Measurements from ENCODE around the gene CEP128.

CEP128 gene

GRCh38 chr14:80770114-80770908, 171.2 kb downstream of the CEP128 start:
- no peak for DNase-seq

GRCh38 chr14:80768646-80769045, 172.9 kb downstream of the CEP128 start:
- DNase-seq = no peak

- DNase-seq = no peak
These were observed 176.5 kb downstream of the CEP128 start for GRCh38 chr14:80764921-80765507.

- DNase-seq = no peak
These were observed 177.0 kb downstream of the CEP128 start for GRCh38 chr14:80764496-80764895.

- no peak for DNase-seq
These were observed 178.8 kb downstream of the CEP128 start for GRCh38 chr14:80762641-80763228.

- DNase-seq = no peak
These were observed 186.8 kb downstream of the CEP128 start for GRCh38 chr14:80754696-80755095.

GRCh38 chr14:80751285-80751684, 190.3 kb downstream of the CEP128 start:
- no peak for DNase-seq

- no peak for DNase-seq
These were observed 215.3 kb downstream of the CEP128 start for GRCh38 chr14:80726211-80726610.

- DNase-seq = no peak
These were observed 222.6 kb downstream of the CEP128 start for GRCh38 chr14:80718940-80719339.

- DNase-seq = no peak
These were observed 227.1 kb downstream of the CEP128 start for GRCh38 chr14:80714474-80714873.

GRCh38 chr14:80713076-80713850, 228.3 kb downstream of the CEP128 start:
- no peak for DNase-seq

- no peak for DNase-seq
These were observed 236.1 kb downstream of the CEP128 start for GRCh38 chr14:80705241-80705980.

GRCh38 chr14:80700601-80701000, 240.9 kb downstream of the CEP128 start:
- no peak for DNase-seq

GRCh38 chr14:80699861-80700260, 241.7 kb downstream of the CEP128 start:
- no peak for DNase-seq

GRCh38 chr14:80698974-80699373, 242.6 kb downstream of the CEP128 start:
- DNase-seq = no peak

GRCh38 chr14:80695869-80696268, 245.7 kb downstream of the CEP128 start:
- DNase-seq = no peak

GRCh38 chr14:80692903-80693302, 248.6 kb downstream of the CEP128 start:
- DNase-seq = no peak

GRCh38 chr14:80681651-80682050, 259.9 kb downstream of the CEP128 start:
- no peak for DNase-seq

GRCh38 chr14:80679273-80679672, 262.3 kb downstream of the CEP128 start:
- DNase-seq = no peak

- DNase-seq = no peak
These were observed 263.1 kb downstream of the CEP128 start for GRCh38 chr14:80678436-80678835.

- no peak for DNase-seq
These were observed 272.1 kb downstream of the CEP128 start for GRCh38 chr14:80669426-80669825.

- DNase-seq = no peak
These were observed 277.0 kb downstream of the CEP128 start for GRCh38 chr14:80664576-80664975.

GRCh38 chr14:80663541-80663940, 278.0 kb downstream of the CEP128 start:
- DNase-seq = no peak

All from Kasumi-1 (cell line).